Tibial nerve (tissue), 4 donors: ENCODE data around the gene OR10H4.

Source experiments
- CTCF ChIP-seq, 5 experiments: fragments of 200-600 bp in 3 of 5; fragments of 450-650 bp in 2 of 5; sonication (generic) in 3 of 5; IDR thresholded peaks; one replicate each; pipeline ENCODE4 v1.5.1; 2016 to 2019; ENCODE audit warnings: antibody characterized with exemption in 5 of 5, mild to moderate bottlenecking in 3 of 5, moderate library complexity in 2 of 5
- EP300 ChIP-seq, 2 donors: sonication (generic); formaldehyde crosslinking; IDR thresholded peaks; one replicate each; pipeline ENCODE4 v1.6.1; 2017; ENCODE audit warnings: antibody characterized with exemption in 2 of 2, mild to moderate bottlenecking in 1 of 2
- POLR2A ChIP-seq, 2 donors: fragments of 450-650 bp; IDR thresholded peaks; one replicate each; pipeline ENCODE4 v1.6.1; 2017; ENCODE audit warnings: antibody characterized with exemption in 2 of 2, mild to moderate bottlenecking in 2 of 2, moderate library complexity in 2 of 2

- TF ChIP-seq POLR2A (IDR thresholded peaks at IDR 0.05), result no peak
- no peak for TF ChIP-seq CTCF (IDR thresholded peaks at IDR 0.05)
- no peak for TF ChIP-seq EP300 (IDR thresholded peaks at IDR 0.05)
Measured at GRCh38 chr19:15995536-15995935, 46.7 kb downstream of the OR10H4 start.
